Psoas muscle (tissue), 8 donors: ENCODE results near the gene CTTNBP2. TPM values are rescaled to one million over a fixed set of nuclear protein-coding genes. Genes with fewer than 3 reads are reported as not detected.

ENCODE experiments used
- ATAC-seq, 4 donors: fragments of 200-7000 bp; cut with Tn5 transposase; one replicate each; pipeline ENCODE4 v1.9.1; 2020; ENCODE audit warnings: moderate library complexity in 3 of 4, mild to moderate bottlenecking in 2 of 4
- DNase-seq, 2 donors: peaks; one replicate each; pipeline ENCODE4 v3.0.0-alpha.2; 2020
- H3K27ac ChIP-seq: fragments of 200-600 bp; one replicate; pipeline ENCODE4 v1.8.0; 2022
- H3K27me3 ChIP-seq, 3 donors: fragments of 200-600 bp in 1 of 3; one replicate each; pipeline versions ENCODE4 v1.6.1 to v1.8.0; 2013 to 2022; ENCODE audit warnings: low read length in 2 of 3, mild to moderate bottlenecking in 2 of 3, moderate library complexity in 1 of 3; ENCODE audit not compliant: insufficient read depth in 3 of 3
- H3K36me3 ChIP-seq, 2 donors: fragments of 200-600 bp in 1 of 2; one replicate each; pipeline versions ENCODE4 v1.6.1 to v1.8.0; 2013 to 2022; ENCODE audit warnings: low read depth in 1 of 2, mild to moderate bottlenecking in 1 of 2, moderate library complexity in 1 of 2; ENCODE audit not compliant: insufficient read depth in 1 of 2
- H3K4me1 ChIP-seq: fragments of 200-600 bp; one replicate; pipeline ENCODE4 v1.8.0; 2022
- H3K4me3 ChIP-seq: fragments of 200-600 bp; one replicate; pipeline ENCODE4 v1.8.0; 2022; ENCODE audit warnings: mild to moderate bottlenecking
- H3K9me3 ChIP-seq: fragments of 200-600 bp; one replicate; pipeline ENCODE4 v1.8.0; 2022
- WGBS, 3 donors: extraction: QIAGEN DNeasy Blood & Tissue Kit; methylation state at CpG; one replicate each; pipeline versions ENCODE4 v1.1.6 to v1.1.7; 2013; 5-methylcytosine and 5-hydroxymethylcytosine counted together
- intact Hi-C, 2 donors: fragments of 100-400 bp; cut with DNase I; formaldehyde crosslinking; loops; one replicate each; pipeline versions ENCODE4 v1.11.0 to v1.14.2; 2022
- polyA plus RNA-seq, 3 donors: library from polyadenylated mRNA; stranded (reverse); fragments of 200-250 nt; gene quantifications; one replicate each; pipeline ENCODE4 v1.2.3, GENCODE V29; 2013
- total RNA-seq, 4 donors: library from RNA; stranded (reverse); fragmentation: NEBNext Ultra II Directional in 2 of 4; extraction: Animal tissue kit (Norgen Biotek cat#: 25700) in 2 of 4; gene quantifications; one replicate each; pipeline versions ENCODE4 v1.2.1 to v1.2.4, GENCODE V29; 2021 to 2023
- TF ChIP-seq, protein P1 (sequence below): fragments of 200-600 bp; IDR thresholded peaks from one replicate; pipeline ENCODE4 v1.8.0; 2022; ENCODE audit warnings: antibody characterized with exemption
- donor health status: healthy with polysubstance abuse.
- donor health status: DM: no; HTN: no; CAD: no; lungs with moderate emphysema.
- donor health status: Bipolar disorder and iron deficiency.
- donor health status: healthy.
- donor health status: DM: yes; HTN: yes; CAD: no.
- donor health status: DM: no; HTN: no; CAD: no.
- donor health status: DM: no; HTN: no; CAD: no.
- donor health status: DM: yes; HTN: yes; CAD: no.

The CTTNBP2 gene
- total and polyA plus RNA-seq, 7 donors: 0.10 to 1.8 (median 0.38) TPM

DNA sequence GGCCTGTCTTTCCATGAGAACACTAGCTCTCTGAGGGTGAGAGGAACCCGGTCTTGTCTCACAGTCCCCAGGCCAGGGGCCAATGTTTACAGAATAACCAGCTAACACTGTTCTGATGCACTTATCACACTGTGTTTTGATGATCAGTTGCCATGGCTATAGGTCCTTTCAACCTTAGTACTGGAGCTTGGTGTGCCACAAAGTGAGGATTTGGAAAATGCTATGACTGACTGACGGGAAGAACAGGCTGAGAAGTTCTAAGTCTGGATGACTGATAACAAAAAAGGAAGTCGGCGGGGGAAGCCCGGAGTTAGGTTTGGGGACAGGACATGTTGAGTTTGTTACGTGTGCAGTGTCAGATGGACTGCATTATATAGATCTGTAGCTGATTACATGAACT lies 141.8 kb downstream of the CTTNBP2 start:
- H3K27ac ChIP-seq: no peak overlapping the region
- no peak for ATAC-seq

DNA sequence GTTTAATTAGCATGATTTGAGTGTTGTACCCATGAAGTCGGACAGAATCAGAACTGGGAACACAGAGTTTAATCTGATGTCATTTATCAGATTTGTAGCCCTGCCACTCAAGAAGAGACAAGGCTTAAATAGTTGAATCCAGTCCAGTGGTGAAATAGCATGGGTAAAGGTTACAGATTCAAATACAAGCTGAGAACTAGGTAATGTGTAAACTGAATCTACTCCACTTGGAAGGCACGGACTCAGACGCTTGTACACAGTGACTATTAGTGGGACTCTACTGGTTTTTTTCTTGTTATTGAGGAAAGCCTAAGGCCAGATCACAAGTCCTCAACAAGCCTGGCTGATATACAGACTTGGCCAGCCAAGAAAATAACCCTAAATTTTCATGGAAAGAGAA lies 142.9 kb downstream of the CTTNBP2 start:
- DNase-seq: no peak
- Histone ChIP-seq H3K4me1 (no peaks in the 10 kb centered on the region), H3K4me3 (no peak overlapping the region), H3K27ac (no peak overlapping the region), H3K27me3 (no peaks in the 10 kb centered on the region), H3K36me3 (no peaks in the 10 kb centered on the region), H3K9me3 (no peaks in the 10 kb centered on the region)
- TF ChIP-seq, protein P1, sequence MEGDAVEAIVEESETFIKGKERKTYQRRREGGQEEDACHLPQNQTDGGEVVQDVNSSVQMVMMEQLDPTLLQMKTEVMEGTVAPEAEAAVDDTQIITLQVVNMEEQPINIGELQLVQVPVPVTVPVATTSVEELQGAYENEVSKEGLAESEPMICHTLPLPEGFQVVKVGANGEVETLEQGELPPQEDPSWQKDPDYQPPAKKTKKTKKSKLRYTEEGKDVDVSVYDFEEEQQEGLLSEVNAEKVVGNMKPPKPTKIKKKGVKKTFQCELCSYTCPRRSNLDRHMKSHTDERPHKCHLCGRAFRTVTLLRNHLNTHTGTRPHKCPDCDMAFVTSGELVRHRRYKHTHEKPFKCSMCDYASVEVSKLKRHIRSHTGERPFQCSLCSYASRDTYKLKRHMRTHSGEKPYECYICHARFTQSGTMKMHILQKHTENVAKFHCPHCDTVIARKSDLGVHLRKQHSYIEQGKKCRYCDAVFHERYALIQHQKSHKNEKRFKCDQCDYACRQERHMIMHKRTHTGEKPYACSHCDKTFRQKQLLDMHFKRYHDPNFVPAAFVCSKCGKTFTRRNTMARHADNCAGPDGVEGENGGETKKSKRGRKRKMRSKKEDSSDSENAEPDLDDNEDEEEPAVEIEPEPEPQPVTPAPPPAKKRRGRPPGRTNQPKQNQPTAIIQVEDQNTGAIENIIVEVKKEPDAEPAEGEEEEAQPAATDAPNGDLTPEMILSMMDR: no peak
- intact Hi-C loops: no loop called here
- 70 to 90% (median 78%) methylated on average over 3 of the region's 3 CpGs for WGBS, 3 donors
- ATAC-seq: no peak

More for the DNA sequence above, 141.8 kb downstream of the CTTNBP2 start:
- 81 to 84% (median 84%) methylated on average over 6 of the region's 6 CpGs for WGBS, 3 donors
- no peak for DNase-seq
- intact Hi-C loops: no loop called here
- Histone ChIP-seq H3K9me3 (no peaks in the 10 kb centered on the region), H3K4me1 (no peaks in the 10 kb centered on the region), H3K4me3 (no peak overlapping the region), H3K36me3 (no peaks in the 10 kb centered on the region), H3K27me3 (no peaks in the 10 kb centered on the region)
- TF ChIP-seq, protein P1: no peak

DNA sequence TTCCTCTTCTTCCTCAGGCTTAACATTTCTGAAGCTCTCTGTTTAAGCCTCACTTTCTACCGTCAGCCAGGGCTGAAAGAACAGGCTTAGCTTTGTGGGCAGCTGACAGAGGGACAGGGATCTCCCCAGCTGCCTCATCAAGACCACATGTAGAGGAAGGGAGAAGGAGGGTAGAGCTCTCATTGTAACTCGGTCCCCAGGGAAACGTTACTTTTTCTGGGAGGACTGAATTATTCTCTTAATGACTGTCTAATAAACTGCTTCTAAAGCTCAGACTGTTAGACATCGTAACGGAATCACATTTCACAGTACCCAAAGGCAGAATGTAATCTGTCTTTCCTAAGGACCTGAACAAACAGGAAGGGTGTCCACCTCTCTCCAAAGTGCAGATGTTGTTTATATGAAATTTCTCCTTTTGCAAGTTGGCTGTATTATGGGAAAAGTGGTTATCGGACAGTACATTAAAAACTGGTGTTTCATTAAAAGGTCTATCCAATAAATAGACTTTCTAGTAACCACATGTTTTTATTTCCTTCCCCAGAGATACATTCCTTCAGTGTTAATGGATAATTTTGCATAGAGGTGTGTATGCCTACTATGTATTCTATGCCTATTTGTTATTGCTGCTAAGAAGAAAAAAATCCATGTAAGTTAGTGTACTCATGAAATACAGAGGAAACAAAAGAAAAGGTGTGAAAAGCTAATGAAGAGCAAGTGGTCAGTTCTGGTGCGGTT lies 144.2 kb downstream of the CTTNBP2 start:
- intact Hi-C loops: no loop called here
- H3K27ac ChIP-seq: no peak overlapping the region
- ATAC-seq (no peak), DNase-seq (no peak)
- H3K4me3 ChIP-seq: no peak overlapping the region
- TF ChIP-seq, protein P1: no peak
- H3K27me3 ChIP-seq: no peaks in the 10 kb centered on the region
- no peaks in the 10 kb centered on the region for H3K36me3 ChIP-seq
- no peaks in the 10 kb centered on the region for H3K4me1 ChIP-seq
- H3K9me3 ChIP-seq: no peaks in the 10 kb centered on the region
- 30 to 35% (median 32%) methylated on average over 7 of the region's 7 CpGs for WGBS, 3 donors

DNA sequence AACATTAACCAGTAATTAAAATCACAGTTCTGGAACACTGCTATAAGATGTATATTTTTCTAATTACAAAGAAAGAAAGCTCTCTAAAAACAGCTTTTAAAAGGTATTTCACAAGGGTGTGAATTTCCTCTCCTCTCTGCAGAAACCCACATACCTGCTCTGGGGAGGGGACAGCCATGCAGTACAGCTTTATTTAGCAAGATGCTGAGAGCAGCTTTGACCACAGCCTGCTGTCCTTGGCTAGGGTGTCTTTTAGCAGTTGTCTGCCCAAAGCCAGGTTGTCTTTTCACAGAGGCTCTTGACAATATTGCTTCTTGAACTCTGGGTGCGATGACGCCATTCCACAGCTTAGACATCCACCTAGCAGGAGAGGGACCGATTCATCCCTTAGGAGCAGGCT lies 148.3 kb downstream of the CTTNBP2 start:
- Histone ChIP-seq H3K36me3 (no peaks in the 10 kb centered on the region), H3K27me3 (no peaks in the 10 kb centered on the region), H3K9me3 (no peaks in the 10 kb centered on the region), H3K27ac (no peak overlapping the region), H3K4me1 (no peaks in the 10 kb centered on the region), H3K4me3 (no peak overlapping the region)
- intact Hi-C loops: no loop called here
- WGBS, 3 donors: 91 to 97% (median 93%) methylated on average over 3 of the region's 3 CpGs
- TF ChIP-seq, protein P1: no peak
- ATAC-seq (no peak), DNase-seq (no peak)

DNA sequence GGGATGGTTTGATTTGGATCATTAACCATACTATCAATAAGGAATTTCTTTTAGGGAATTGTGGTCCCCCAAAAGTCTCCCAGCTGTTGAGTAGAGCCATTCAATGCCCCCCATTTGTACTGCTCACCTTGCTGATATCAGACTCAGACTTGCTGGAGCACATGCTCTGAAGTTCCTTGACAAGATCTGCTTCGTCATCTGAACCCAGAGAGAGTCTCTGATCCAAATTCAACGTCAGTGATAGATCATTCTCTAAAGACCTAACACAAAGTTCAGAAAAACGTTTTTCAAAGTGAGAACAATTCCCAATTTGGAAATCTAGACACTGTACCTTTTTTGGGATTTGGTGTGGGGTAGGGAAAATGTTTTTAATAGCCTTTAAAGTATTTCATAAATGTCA lies 153.9 kb downstream of the CTTNBP2 start:
- no peak overlapping the region for H3K27ac ChIP-seq
- no peaks in the 10 kb centered on the region for H3K4me1 ChIP-seq
- no peak for ATAC-seq
- intact Hi-C loops: no loop called here
- 61 to 63% (median 62%) methylated on average over 3 of the region's 3 CpGs for WGBS, 3 donors
- TF ChIP-seq, protein P1: no peak
- H3K36me3 ChIP-seq: no peaks in the 10 kb centered on the region
- no peaks in the 10 kb centered on the region for H3K9me3 ChIP-seq
- no peaks in the 10 kb centered on the region for H3K27me3 ChIP-seq
- DNase-seq: no peak
- H3K4me3 ChIP-seq: no peak overlapping the region
